GM12865 (cell line): ENCODE data around the gene KRT75.

Source experiments
- DNase-seq: peaks from one replicate; pipeline ENCODE4 v3.0.0; 2010; ENCODE audit warnings: low read depth
- H3K4me3 ChIP-seq: 2 replicates; pipeline ENCODE4 v1.5.1; 2011; ENCODE audit warnings: mild to moderate bottlenecking, low read depth, low read length, control low read depth
- TF ChIP-seq, protein P1 (sequence below): IDR thresholded peaks from 2 replicates; pipeline ENCODE4 v1.5.1; 2011; ENCODE audit warnings: low read length, control low read depth, low read depth, inconsistent platforms; ENCODE audit not compliant: insufficient read depth; ENCODE audit errors: missing control alignments

The KRT75 gene

DNA sequence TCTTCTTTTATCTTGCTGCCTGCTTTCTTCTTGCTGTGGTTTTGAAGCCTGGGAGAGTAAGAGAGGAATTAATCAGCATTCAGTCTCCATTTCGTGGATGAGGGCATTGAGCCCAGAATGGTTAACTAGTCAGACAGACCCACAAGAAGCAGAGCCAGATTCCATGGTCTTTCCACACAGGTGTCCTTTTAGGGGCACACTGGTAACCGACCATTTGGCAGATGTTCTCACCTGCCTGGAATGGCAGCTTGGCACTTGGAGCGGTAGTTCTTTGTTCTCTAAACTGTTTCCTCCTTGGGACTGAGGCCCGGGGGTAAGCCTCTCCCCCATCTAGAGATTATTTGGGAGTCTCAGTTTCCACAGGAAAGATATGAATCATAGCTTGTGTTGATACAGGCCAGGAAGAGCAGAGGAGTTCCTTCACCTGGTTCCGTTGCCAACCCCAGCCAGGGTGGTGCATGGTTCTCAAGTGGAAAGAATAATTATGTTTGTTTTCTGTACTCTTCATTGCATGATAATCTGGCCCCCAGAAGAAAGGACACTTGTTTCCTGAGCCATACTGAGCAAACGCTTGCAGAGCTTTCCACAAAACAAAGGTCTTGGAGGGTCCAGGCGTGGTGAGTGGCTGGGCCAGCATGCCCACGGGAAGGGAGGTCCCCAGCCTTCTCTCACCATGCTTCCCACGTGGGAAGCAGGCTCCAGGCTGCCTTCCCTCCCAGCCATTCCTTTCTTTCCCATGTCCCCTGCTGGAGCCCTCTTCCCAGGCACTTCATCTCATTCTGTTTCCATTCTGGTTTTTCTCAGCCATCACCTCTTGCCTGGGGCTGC lies 2.0 kb upstream of the KRT75 start:
- TF ChIP-seq, protein P1, sequence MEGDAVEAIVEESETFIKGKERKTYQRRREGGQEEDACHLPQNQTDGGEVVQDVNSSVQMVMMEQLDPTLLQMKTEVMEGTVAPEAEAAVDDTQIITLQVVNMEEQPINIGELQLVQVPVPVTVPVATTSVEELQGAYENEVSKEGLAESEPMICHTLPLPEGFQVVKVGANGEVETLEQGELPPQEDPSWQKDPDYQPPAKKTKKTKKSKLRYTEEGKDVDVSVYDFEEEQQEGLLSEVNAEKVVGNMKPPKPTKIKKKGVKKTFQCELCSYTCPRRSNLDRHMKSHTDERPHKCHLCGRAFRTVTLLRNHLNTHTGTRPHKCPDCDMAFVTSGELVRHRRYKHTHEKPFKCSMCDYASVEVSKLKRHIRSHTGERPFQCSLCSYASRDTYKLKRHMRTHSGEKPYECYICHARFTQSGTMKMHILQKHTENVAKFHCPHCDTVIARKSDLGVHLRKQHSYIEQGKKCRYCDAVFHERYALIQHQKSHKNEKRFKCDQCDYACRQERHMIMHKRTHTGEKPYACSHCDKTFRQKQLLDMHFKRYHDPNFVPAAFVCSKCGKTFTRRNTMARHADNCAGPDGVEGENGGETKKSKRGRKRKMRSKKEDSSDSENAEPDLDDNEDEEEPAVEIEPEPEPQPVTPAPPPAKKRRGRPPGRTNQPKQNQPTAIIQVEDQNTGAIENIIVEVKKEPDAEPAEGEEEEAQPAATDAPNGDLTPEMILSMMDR, result no peak
- DNase-seq, result no peak
- H3K4me3 ChIP-seq, result no peak overlapping the region

DNA sequence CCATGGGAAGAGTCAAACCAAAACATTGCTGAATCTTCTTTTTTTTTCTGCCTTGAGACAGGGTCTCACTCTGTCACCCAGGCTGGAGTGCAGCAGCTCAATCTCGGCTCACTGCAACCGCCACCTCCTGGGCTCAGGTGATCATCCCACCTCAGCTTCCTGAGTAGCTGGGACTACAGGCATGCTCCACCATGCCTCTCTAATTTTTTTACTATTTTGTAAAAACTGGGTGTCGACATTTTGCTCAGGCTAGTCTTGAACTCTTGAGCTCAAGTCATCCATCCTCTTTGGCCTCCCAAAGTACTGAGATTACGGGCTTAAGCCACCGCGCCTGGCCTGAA lies 1.5 kb upstream of the KRT75 start:
- no peak overlapping the region for H3K4me3 ChIP-seq
- TF ChIP-seq, protein P1, result no peak
- DNase-seq, result no peak

DNA sequence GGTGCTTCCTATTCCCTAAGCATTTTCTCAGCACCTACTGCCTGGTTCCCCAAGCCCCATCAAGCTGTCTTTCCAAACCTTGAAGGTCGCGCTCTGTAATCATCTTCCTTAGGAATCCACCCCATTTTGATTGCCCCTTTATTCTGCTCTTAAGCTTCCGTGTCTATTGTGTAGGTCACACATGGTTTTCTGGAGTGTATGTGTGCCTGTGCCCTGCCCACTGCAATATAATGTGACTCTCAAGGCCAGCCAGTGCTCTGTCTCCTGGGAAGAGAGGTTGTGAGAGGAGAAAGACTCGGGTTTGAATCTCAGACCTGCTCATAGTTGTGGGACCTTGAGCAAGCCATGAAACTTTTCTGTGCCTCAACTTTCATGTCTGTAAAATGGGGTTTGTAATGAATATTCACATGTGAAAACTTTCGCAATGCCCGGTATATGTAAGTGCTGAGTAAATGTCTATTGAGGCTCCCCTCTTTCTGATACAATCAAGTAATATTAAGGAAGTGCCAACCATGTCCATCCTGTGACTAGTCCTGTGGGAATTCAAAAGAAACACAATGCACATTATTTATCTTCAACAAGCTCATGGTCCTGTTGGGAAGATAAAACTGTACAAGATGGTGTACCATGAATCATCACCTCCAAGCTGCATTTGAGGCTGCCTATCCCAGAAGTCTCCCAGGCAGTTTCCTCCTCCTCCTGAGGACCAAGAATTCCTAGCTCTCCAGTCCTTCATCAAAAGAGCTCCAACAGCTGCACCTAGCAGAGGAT lies 774 bp upstream of the KRT75 start:
- DNase-seq, result no peak
- TF ChIP-seq, protein P1, result no peak

DNA sequence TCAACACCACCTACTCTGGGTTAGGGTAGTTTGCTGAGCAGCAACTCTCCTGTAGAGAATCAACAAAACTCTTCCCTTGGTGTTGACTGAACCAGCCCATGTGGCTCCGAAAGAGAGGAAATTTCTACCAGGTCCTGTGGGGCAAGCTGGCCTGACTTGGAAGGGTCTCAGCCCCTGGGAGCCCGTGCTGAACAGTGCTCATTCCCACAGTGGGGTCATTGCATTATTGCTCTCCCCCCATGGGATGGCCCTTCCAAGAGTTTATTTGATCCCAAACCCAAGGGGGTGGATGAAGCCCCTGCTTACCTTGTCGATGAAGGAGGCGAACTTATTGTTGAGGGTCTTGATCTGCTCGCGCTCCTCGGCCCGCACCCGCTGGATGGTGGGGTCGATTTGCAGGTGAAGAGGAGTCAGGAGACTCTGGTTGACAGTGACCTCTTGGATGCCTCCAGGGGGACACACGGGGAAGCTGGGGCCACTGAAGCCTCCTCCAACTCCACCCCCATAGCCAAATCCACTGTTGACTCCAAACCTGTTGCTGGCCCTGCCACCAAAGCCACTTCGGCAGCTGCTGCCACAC lies 580 bp downstream of the KRT75 start:
- DNase-seq, result no peak
- TF ChIP-seq, protein P1, result no peak
- H3K4me3 ChIP-seq, result no peak overlapping the region

More for the DNA sequence above, 774 bp upstream of the KRT75 start:
- no peak overlapping the region for H3K4me3 ChIP-seq

DNA sequence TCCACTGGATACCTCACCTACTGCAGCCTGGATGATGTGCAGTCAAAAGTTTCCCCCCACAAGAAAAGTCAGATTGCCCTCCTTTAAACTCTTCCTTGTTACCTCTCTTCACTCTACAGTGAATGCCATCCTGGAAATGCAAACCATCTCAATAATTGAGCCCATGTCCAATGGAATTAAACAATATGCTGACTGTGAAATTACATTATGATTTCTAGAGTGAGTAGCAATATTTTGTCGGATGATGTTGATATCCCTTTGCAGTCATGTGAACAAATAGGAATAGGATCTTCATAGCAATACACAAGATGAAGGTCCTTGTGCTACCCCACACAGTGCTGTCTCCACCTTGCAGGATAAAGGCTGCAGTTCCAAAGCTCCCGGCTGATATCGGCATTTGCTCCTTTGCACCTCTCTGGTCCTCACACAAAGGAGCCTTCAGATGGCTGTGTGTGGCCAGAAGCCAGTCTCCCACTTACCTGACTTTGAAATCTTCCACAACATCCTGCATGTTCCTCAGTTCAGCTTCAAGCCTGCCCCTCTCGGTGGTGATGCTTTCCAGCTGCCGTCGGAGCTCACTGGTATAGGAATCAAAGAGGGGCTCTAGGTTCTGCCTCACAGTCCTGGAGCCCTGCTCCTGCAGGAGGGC lies 1.5 kb downstream of the KRT75 start:
- no peak overlapping the region for H3K4me3 ChIP-seq
- TF ChIP-seq, protein P1, result no peak
- no peak for DNase-seq

GRCh38 chr12:52428121-52428520 lies 6.0 kb downstream of the KRT75 start:
- DNase-seq, result no peak
- TF ChIP-seq, protein P1, result no peak

More at GRCh38 chr12:52428121-52428520, 6.0 kb downstream of the KRT75 start:
- H3K4me3 ChIP-seq, result no peak overlapping the region
